ENCODE results near the gene PLXNA1. TPM values are rescaled to one million over a fixed set of nuclear protein-coding genes. Genes with fewer than 3 reads are reported as not detected.
A peak's percentile ranks its signal among the peaks of the same experiment; 100 is the strongest.

Gene PLXNA1
- total RNA-seq, 2 donors from 2014 or later: 66.3 to 79.4 TPM

DNA sequence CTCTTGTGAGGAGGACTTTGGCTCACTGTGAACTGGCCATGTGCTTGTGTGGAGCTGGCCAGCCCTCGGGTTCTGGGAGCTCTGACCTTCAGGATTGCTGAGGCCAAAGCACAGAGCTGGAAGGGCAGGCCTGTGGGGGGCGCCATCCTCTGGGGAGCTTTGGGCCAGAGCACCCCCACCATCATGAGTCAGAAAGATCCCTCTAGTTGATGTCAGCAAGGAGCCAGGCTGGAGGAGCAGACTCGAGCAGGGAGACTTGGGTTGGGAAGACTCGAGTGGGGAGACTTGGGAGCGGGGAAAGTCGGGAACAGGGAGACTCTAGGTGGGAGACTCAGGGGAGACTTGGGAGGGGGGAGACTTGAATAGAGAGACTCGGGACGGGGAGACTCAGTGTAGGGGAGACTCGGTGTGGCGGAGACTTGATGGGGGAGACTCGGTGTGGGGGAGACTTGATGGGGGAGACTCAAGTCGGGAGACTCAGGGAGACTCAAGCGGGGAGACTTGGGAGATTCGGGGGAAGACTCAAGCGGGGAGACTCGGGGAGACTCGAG is 37.7 kb upstream of the PLXNA1 start:
- no peak overlapping the region for H3K27ac ChIP-seq (ENCODE audit: low read depth, low read length)
- H3K36me3 ChIP-seq (ENCODE audit: control insufficient read depth, insufficient read depth, low read length): no peaks in the 10 kb centered on the region
- H3K27me3 Mint-ChIP-seq (ENCODE audit: insufficient read depth): no peaks in the 10 kb centered on the region
- peak; percentile 76 for DNase-seq
- no peaks in the 10 kb centered on the region for H3K9me3 Mint-ChIP-seq
- WGBS, 2 experiments (ENCODE audit: insufficient coverage in 1 of 2, insufficient read length in 1 of 2): 85 to 87% methylated on average over 15 to 17 of the region's 17 CpGs
- no peak overlapping the region for H3K9ac ChIP-seq (ENCODE audit: extremely low read depth, low read length, poor library complexity, severe bottlenecking)
- H3K9me3 ChIP-seq (ENCODE audit: control insufficient read depth, low read length): no peaks in the 10 kb centered on the region
- no peaks in the 10 kb centered on the region for H3K4me1 Mint-ChIP-seq
- H3K4me3 ChIP-seq (ENCODE audit: low read length): no peak overlapping the region
- H3K4me1 ChIP-seq (ENCODE audit: control insufficient read depth, insufficient read depth, low read length): no peaks in the 10 kb centered on the region
- peaks cover 3% of the 10 kb centered on the region for H3K36me3 Mint-ChIP-seq (ENCODE audit: low read depth)
- no peak overlapping the region for H3K4me3 Mint-ChIP-seq
- no peaks in the 10 kb centered on the region for H3K27me3 ChIP-seq (ENCODE audit: control insufficient read depth, insufficient read depth, low read length, poor library complexity, severe bottlenecking)
- TF ChIP-seq CTCF (conservative IDR thresholded peaks at IDR 0.05): peak; percentile 54
- H3K27ac Mint-ChIP-seq: peak overlapping the region; percentile 50

DNA sequence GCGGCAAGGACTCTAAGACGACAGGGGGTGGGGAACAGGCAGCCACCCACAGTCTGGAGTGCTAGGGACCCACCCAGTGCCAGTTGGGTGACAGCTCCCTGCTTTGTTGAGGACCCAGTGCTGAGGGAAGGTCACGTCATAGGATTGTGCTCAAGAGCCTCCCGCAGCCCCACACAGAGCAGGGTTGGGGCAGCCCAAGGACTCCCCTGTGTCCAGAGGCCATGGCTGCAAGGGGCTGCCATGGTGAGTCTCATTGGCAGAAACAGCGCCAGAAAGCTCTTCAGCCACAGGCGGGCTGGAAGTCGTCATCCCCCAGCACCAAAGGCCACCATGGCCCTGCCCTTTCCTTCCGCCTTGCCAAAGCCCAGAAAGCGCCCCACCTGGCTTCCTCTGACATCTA is 37.0 kb upstream of the PLXNA1 start:
- DNase-seq: no peak
- Histone ChIP-seq H3K27ac (ENCODE audit: low read depth, low read length) (peak overlapping the region; percentile 70), H3K36me3 (ENCODE audit: control insufficient read depth, insufficient read depth, low read length) (no peaks in the 10 kb centered on the region), H3K9ac (ENCODE audit: extremely low read depth, low read length, poor library complexity, severe bottlenecking) (no peak overlapping the region), H3K4me1 (ENCODE audit: control insufficient read depth, insufficient read depth, low read length) (no peaks in the 10 kb centered on the region), H3K9me3 (ENCODE audit: control insufficient read depth, low read length) (no peaks in the 10 kb centered on the region), H3K4me3 (ENCODE audit: low read length) (no peak overlapping the region), H3K27me3 (ENCODE audit: control insufficient read depth, insufficient read depth, low read length, poor library complexity, severe bottlenecking) (no peaks in the 10 kb centered on the region)
- no peak for TF ChIP-seq CTCF (conservative IDR thresholded peaks at IDR 0.05)
- 92 to 98% methylated on average over 9 of the region's 9 CpGs for WGBS, 2 experiments (ENCODE audit: insufficient coverage in 1 of 2, insufficient read length in 1 of 2)
- H3K27me3 Mint-ChIP-seq (ENCODE audit: insufficient read depth): no peaks in the 10 kb centered on the region
- no peak overlapping the region for H3K4me3 Mint-ChIP-seq
- H3K9me3 Mint-ChIP-seq: no peaks in the 10 kb centered on the region
- H3K4me1 Mint-ChIP-seq: no peaks in the 10 kb centered on the region
- H3K27ac Mint-ChIP-seq: no peak overlapping the region
- peaks cover 3% of the 10 kb centered on the region for H3K36me3 Mint-ChIP-seq (ENCODE audit: low read depth)

DNA sequence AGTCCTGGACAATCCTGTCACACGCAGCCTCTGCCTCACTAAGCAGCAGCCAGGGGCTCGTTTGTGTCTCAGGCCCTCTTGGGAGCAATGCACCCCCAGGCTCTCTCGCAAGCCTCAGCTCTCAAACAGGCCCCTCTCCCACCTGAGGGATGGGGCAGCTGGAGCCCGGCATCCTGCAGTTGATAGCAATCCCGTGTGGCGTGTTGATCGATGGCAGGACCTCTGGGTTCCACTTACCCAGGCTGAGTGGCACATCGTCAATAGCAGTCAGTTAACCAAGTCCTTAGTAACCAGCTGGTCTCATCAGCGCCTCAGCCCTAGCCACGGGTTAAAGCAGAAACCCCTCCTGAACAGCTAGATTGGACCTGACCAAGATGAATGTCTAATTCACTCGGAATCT is 36.5 kb upstream of the PLXNA1 start:
- WGBS, 2 experiments (ENCODE audit: insufficient coverage in 1 of 2, insufficient read length in 1 of 2): 92 to 94% methylated on average over 9 to 11 of the region's 11 CpGs
- Histone ChIP-seq H3K36me3 (ENCODE audit: control insufficient read depth, insufficient read depth, low read length) (no peaks in the 10 kb centered on the region), H3K4me3 (ENCODE audit: low read length) (no peak overlapping the region), H3K27me3 (ENCODE audit: control insufficient read depth, insufficient read depth, low read length, poor library complexity, severe bottlenecking) (no peaks in the 10 kb centered on the region), H3K9ac (ENCODE audit: extremely low read depth, low read length, poor library complexity, severe bottlenecking) (no peak overlapping the region), H3K4me1 (ENCODE audit: control insufficient read depth, insufficient read depth, low read length) (no peaks in the 10 kb centered on the region), H3K9me3 (ENCODE audit: control insufficient read depth, low read length) (no peaks in the 10 kb centered on the region), H3K27ac (ENCODE audit: low read depth, low read length) (peak overlapping the region; percentile 70)
- no peak for DNase-seq
- Mint-ChIP-seq H3K9me3 (no peaks in the 10 kb centered on the region), H3K4me3 (no peak overlapping the region), H3K27me3 (ENCODE audit: insufficient read depth) (no peaks in the 10 kb centered on the region), H3K36me3 (ENCODE audit: low read depth) (peaks cover 3% of the 10 kb centered on the region), H3K27ac (no peak overlapping the region), H3K4me1 (no peaks in the 10 kb centered on the region)
- TF ChIP-seq CTCF (conservative IDR thresholded peaks at IDR 0.05): no peak
